IMR-90 (cell line): ENCODE measurements around the gene CCDC40. TPM values are rescaled to one million over a fixed set of nuclear protein-coding genes. Genes with fewer than 3 reads are reported as not detected.
A peak's percentile ranks its signal among the peaks of the same experiment; 100 is the strongest.

ENCODE experiments used
- microRNA-seq, 2 experiments: library from miRNA; stranded (forward) in 1 of 2; unstranded in 1 of 2; fragments of 10-50 nt in 1 of 2; fragments of <30 nt in 1 of 2; gene quantifications in 1 of 2; microRNA quantifications in 1 of 2; one replicate each; pipeline versions ENCODE3 to v1.1.0; 2013 to 2020; ENCODE audit not compliant: insufficient read depth in 1 of 2, insufficient read length in 1 of 2, unreplicated experiment in 1 of 2
- polyA plus RNA-seq, 3 experiments: library from polyadenylated mRNA; depleted of rRNA; stranded (reverse); fragments of >200 nt; gene quantifications; 2 replicates each; pipeline ENCODE4 v1.2.3, GENCODE V29; 2012; ENCODE audit warnings: low replicate concordance in 1 of 3
- small RNA-seq, 5 experiments: library from RNA; depleted of rRNA; stranded (forward); fragments of <200 nt; gene quantifications; one replicate each; pipeline ENCODE3, GENCODE V24; 2012
- total RNA-seq: library from RNA; depleted of rRNA; stranded (reverse); fragments of >200 nt; gene quantifications from 2 replicates; pipeline ENCODE4 v1.2.3, GENCODE V29; 2012; rRNA removed
- TF ChIP-seq, protein P1 (sequence below): fragments of 150-350 bp; IDR thresholded peaks from 2 replicates; pipeline ENCODE4 v1.6.1; 2017; ENCODE audit warnings: mild to moderate bottlenecking, antibody characterized with exemption, low read length, low read depth

Gene CCDC40
- total and polyA plus RNA-seq, 2 of the 4 experiments (the other 2 are of a cell fraction), result 0.90 to 4.7 TPM

DNA sequence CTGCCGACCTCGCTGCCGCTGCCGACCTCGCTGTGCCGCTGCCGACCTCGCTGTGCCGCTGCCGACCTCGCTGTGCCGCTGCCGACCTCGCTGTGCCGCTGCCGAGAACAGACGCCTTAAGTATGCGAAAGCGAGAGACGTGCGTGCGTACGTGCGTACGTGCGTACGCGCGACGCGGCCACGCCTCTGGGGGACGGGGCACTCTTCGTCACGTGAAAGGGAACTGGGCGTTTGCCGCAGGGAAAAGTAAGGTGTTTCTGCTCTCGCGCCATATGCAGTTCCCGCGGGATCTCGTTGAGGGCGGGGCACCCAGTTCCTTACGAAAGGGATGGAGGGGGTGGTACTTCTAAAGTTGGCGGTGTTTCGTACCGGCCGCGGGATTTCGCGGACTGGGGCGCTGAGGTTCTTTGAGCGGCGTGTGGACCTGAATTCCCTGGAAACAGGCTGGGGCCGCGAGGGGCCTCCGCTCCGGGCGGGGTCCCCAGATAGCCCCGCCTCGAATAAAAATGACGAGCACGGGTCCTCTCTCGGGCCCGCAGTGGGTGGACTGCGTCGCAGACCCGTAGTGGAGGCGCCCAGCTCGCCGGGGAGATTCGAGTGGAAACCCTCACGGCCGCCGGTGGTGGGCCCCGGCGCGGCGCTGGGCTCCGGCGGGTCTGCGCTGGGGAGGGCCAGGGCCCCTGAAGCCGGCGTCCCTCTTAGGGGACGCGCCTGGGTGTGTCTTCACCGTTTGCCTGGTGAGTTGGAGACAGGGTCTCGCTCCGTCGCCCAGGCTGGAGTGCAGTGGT lies 110.8 kb downstream of the CCDC40 start, which contains the start of gene EIF4A3 (continued):
- TF ChIP-seq, protein P1, sequence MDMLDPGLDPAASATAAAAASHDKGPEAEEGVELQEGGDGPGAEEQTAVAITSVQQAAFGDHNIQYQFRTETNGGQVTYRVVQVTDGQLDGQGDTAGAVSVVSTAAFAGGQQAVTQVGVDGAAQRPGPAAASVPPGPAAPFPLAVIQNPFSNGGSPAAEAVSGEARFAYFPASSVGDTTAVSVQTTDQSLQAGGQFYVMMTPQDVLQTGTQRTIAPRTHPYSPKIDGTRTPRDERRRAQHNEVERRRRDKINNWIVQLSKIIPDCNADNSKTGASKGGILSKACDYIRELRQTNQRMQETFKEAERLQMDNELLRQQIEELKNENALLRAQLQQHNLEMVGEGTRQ, result peak; percentile 87

Small RNAs within 50 kb of the gene (microRNA-seq; reads per million reads assigned to microRNA genes)
- gene AC087741.2 (ENCODE audit: insufficient read depth, insufficient read length) (not detected), gene MIR1268B (ENCODE audit: insufficient read depth in 1 of 2, insufficient read length in 1 of 2, unreplicated experiment in 1 of 2) (0 reads per million in 2 experiments)

Small RNAs within 50 kb of the gene (small RNA-seq; reads per million reads assigned to genes)
- 0 reads per million in 5 experiments for gene AC087741.2
- 0 reads per million in 5 experiments for gene MIR1268B

Other genes with a start within 250 kb of the CCDC40 start
- 5.3 and 5.4 TPM in 2 replicates for gene CBX8, start 239.6 kb upstream of the CCDC40 start, total RNA-seq
- 2.4 and 3.2 TPM in 2 replicates for gene CBX8, start 239.6 kb upstream of the CCDC40 start, polyA plus RNA-seq (2012; rRNA removed)
- gene CBX4, start 197.2 kb upstream of the CCDC40 start, total RNA-seq, result 3.2 and 5.3 TPM in 2 replicates
- 9.4 and 12.9 TPM in 2 replicates for gene CBX4, start 197.2 kb upstream of the CCDC40 start, polyA plus RNA-seq (2012; rRNA removed)
- 14.4 and 16.7 TPM in 2 replicates for gene TBC1D16, start 770 bp upstream of the CCDC40 start, total RNA-seq
- 9.2 and 10.1 TPM in 2 replicates for gene TBC1D16, start 770 bp upstream of the CCDC40 start, polyA plus RNA-seq (2012; rRNA removed)
- 2.2 and 3.3 TPM in 2 replicates for gene GAA, start 64.9 kb downstream of the CCDC40 start, total RNA-seq
- 14.0 and 14.8 TPM in 2 replicates for gene GAA, start 64.9 kb downstream of the CCDC40 start, polyA plus RNA-seq (2012; rRNA removed)
- gene EIF4A3, start 110.5 kb downstream of the CCDC40 start, total RNA-seq, result 97.1 and 110 TPM in 2 replicates
- gene EIF4A3, start 110.5 kb downstream of the CCDC40 start, polyA plus RNA-seq (2012; rRNA removed), result 82.4 and 85.3 TPM in 2 replicates
- gene CARD14, start 133.4 kb downstream of the CCDC40 start, total RNA-seq, result not detected in 2 replicates
- gene CARD14, start 133.4 kb downstream of the CCDC40 start, polyA plus RNA-seq (2012; rRNA removed), result not detected in 2 replicates
- gene SGSH, start 183.7 kb downstream of the CCDC40 start, total RNA-seq, result 3.0 and 3.9 TPM in 2 replicates
- gene SGSH, start 183.7 kb downstream of the CCDC40 start, polyA plus RNA-seq (2012; rRNA removed), result 41.5 TPM in 2 replicates
- gene SLC26A11, start 183.8 kb downstream of the CCDC40 start, total RNA-seq, result 2.2 and 3.2 TPM in 2 replicates
- 15.6 and 17.2 TPM in 2 replicates for gene SLC26A11, start 183.8 kb downstream of the CCDC40 start, polyA plus RNA-seq (2012; rRNA removed)
- gene RNF213, start 224.2 kb downstream of the CCDC40 start, total RNA-seq, result 36.0 and 37.5 TPM in 2 replicates
- gene RNF213, start 224.2 kb downstream of the CCDC40 start, polyA plus RNA-seq (2012; rRNA removed), result 20.8 and 23.4 TPM in 2 replicates